GM12878 (cell line): Measurements from ENCODE around the gene SLC44A4. TPM values are rescaled to one million over a fixed set of nuclear protein-coding genes. Genes with fewer than 3 reads are reported as not detected.

Experiments used
- BRCA1 ChIP-seq: IDR thresholded peaks from 2 replicates; pipeline ENCODE4 v1.6.1; 2011; ENCODE audit warnings: low read depth, low read length, improper control_type of control experiment
- E2F8 ChIP-seq: fragments of 450-650 bp; IDR thresholded peaks from 2 replicates; pipeline ENCODE4 v1.6.1; 2018; ENCODE audit warnings: mild to moderate bottlenecking, low read depth, moderate library complexity; ENCODE audit not compliant: partially characterized antibody
- EGR1 ChIP-seq, 2 experiments: IDR thresholded peaks; 1 replicate in 1 of 2; 2 replicates in 1 of 2; pipeline ENCODE4 v1.6.1; 2011 to 2012; ENCODE audit warnings: low read depth in 2 of 2, low read length in 2 of 2, borderline replicate concordance in 1 of 2, mild to moderate bottlenecking in 1 of 2, moderate library complexity in 1 of 2
- EP300 ChIP-seq, 2 experiments: fragments of 150-350 bp in 1 of 2; IDR thresholded peaks; 2 replicates each; pipeline ENCODE4 v1.6.1; 2011 to 2012; ENCODE audit warnings: low read depth in 2 of 2, low read length in 2 of 2, borderline replicate concordance in 1 of 2, improper control_type of control experiment in 1 of 2, inconsistent platforms in 1 of 2; ENCODE audit not compliant: control insufficient read depth in 1 of 2
- JUNB ChIP-seq: IDR thresholded peaks from 2 replicates; pipeline ENCODE4 v1.6.1; 2016; ENCODE audit warnings: antibody characterized with exemption, mild to moderate bottlenecking
- JUND ChIP-seq: IDR thresholded peaks from 2 replicates; pipeline ENCODE4 v1.6.1; 2012; ENCODE audit warnings: low read depth, mild to moderate bottlenecking, low read length, improper control_type of control experiment, moderate library complexity
- MEF2A ChIP-seq: IDR thresholded peaks from 2 replicates; pipeline ENCODE4 v1.6.1; 2011; ENCODE audit warnings: low read depth, mild to moderate bottlenecking, low read length, moderate library complexity; ENCODE audit not compliant: insufficient read depth
- RAD21 ChIP-seq: IDR thresholded peaks from 2 replicates; pipeline ENCODE4 v1.6.1; 2011; ENCODE audit warnings: mild to moderate bottlenecking, low read depth, low read length, moderate library complexity; ENCODE audit not compliant: insufficient read depth
- SIN3A ChIP-seq: IDR thresholded peaks from 2 replicates; pipeline ENCODE4 v1.6.1; 2012; ENCODE audit warnings: low read depth, low read length, improper control_type of control experiment
- TAF1 ChIP-seq: IDR thresholded peaks from 2 replicates; pipeline ENCODE4 v1.6.1; 2011; ENCODE audit warnings: mild to moderate bottlenecking, low read depth, low read length, borderline replicate concordance
- TCF3 ChIP-seq: IDR thresholded peaks from 2 replicates; pipeline ENCODE4 v1.6.1; 2012; ENCODE audit warnings: low read depth, mild to moderate bottlenecking, low read length, borderline replicate concordance; ENCODE audit not compliant: insufficient read depth
- USF2 ChIP-seq: IDR thresholded peaks from 2 replicates; pipeline ENCODE4 v1.6.1; 2011; ENCODE audit warnings: low read depth, low read length, improper control_type of control experiment, borderline replicate concordance
- ZNF274 ChIP-seq: IDR thresholded peaks from one replicate; pipeline ENCODE4 v1.8.0; 2011; ENCODE audit not compliant: insufficient read length, insufficient read depth
- ZNF687 ChIP-seq: fragments of 450-650 bp; IDR thresholded peaks from 2 replicates; pipeline ENCODE4 v1.6.1; 2017; ENCODE audit warnings: mild to moderate bottlenecking, moderate library complexity
- polyA plus RNA-seq, 11 experiments: library from polyadenylated mRNA; depleted of rRNA in 4 of 11; unstranded in 6 of 11; stranded (reverse) in 5 of 11; fragments of >200 nt; fragmentation: Nextera tagmentation in 4 of 11; fragmentation: Illumina TruSeq in 1 of 11; extraction: Ambion mirVana in 4 of 11; extraction: Trizol in 1 of 11; gene quantifications; 1 replicate in 1 of 11; 2 replicates in 10 of 11; pipeline versions ENCODE4 v1.2.1 to v1.2.3, GENCODE V29; 2011 to 2016; ENCODE audit warnings: inconsistent platforms in 2 of 11, missing spikeins in 2 of 11, low read depth in 1 of 11
- total RNA-seq, 4 experiments: library from RNA; depleted of rRNA in 3 of 4; stranded (reverse); fragments of >200 nt in 3 of 4; fragmentation: Illumina TruSeq in 1 of 4; extraction: Trizol in 1 of 4; gene quantifications; 2 replicates each; pipeline versions ENCODE4 v1.2.1 to v1.2.3, GENCODE V29; 2013 to 2021
- TF ChIP-seq, protein P1 (sequence below): fragments of 450-650 bp; formaldehyde crosslinking; IDR thresholded peaks from 2 replicates; pipeline ENCODE4 v1.5.0; 2022; ENCODE audit warnings: mild to moderate bottlenecking, missing genetic modification characterization
- TF ChIP-seq, protein P2 (sequence below): fragments of 450-650 bp; conservative IDR thresholded peaks from 2 replicates; pipeline ENCODE4 v1.6.1; 2017; ENCODE audit warnings: mild to moderate bottlenecking, moderate library complexity

Gene SLC44A4
- total and polyA plus RNA-seq, 10 of the 15 experiments (the other 5 are each of a cell fraction or from before 2014, with no cell fraction given), result 0.04 to 0.24 (median 0.15) TPM; not detected in 3

DNA sequence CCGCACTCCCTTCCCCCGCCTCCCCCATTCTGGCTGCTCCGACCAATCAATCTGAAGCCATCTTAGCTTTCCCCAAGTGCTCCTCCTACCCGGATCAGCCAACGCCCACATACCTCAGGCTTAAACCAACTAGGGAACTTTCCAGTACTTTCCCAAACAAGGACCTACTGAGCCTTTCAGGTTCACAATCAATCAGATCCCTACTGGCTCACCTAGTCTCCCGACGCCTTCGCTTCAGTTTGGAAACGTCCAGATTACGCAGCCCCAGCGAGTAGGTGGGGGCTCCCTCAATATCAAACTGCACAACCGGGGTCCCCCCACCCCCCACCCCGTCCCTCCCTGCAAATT is 64.1 kb downstream of the SLC44A4 start (continued):
- no peak for TF ChIP-seq ZNF687
- TF ChIP-seq JUND, result no peak
- TF ChIP-seq MEF2A, result no peak
- no peak for TF ChIP-seq JUNB
- TF ChIP-seq USF2, result no peak
- TF ChIP-seq EP300 (IDR thresholded peaks at IDR 0.05; ENCODE audit: borderline replicate concordance in 1 of 2, control insufficient read depth in 1 of 2, low read depth in 2 of 2, low read length in 2 of 2), result no peak
- TF ChIP-seq BRCA1, result no peak
- TF ChIP-seq TAF1, result 0 out of 2 replicates have a peak, but pooled peaks have one; percentile 31
- TF ChIP-seq, protein P1, sequence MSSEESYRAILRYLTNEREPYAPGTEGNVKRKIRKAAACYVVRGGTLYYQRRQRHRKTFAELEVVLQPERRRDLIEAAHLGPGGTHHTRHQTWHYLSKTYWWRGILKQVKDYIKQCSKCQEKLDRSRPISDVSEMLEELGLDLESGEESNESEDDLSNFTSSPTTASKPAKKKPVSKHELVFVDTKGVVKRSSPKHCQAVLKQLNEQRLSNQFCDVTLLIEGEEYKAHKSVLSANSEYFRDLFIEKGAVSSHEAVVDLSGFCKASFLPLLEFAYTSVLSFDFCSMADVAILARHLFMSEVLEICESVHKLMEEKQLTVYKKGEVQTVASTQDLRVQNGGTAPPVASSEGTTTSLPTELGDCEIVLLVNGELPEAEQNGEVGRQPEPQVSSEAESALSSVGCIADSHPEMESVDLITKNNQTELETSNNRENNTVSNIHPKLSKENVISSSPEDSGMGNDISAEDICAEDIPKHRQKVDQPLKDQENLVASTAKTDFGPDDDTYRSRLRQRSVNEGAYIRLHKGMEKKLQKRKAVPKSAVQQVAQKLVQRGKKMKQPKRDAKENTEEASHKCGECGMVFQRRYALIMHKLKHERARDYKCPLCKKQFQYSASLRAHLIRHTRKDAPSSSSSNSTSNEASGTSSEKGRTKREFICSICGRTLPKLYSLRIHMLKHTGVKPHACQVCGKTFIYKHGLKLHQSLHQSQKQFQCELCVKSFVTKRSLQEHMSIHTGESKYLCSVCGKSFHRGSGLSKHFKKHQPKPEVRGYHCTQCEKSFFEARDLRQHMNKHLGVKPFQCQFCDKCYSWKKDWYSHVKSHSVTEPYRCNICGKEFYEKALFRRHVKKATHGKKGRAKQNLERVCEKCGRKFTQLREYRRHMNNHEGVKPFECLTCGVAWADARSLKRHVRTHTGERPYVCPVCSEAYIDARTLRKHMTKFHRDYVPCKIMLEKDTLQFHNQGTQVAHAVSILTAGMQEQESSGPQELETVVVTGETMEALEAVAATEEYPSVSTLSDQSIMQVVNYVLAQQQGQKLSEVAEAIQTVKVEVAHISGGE (CRISPR knock-in tag), result no peak
- no peak for TF ChIP-seq E2F8
- no peak for TF ChIP-seq SIN3A
- TF ChIP-seq TCF3, result no peak
- TF ChIP-seq RAD21, result no peak
- TF ChIP-seq, protein P2, sequence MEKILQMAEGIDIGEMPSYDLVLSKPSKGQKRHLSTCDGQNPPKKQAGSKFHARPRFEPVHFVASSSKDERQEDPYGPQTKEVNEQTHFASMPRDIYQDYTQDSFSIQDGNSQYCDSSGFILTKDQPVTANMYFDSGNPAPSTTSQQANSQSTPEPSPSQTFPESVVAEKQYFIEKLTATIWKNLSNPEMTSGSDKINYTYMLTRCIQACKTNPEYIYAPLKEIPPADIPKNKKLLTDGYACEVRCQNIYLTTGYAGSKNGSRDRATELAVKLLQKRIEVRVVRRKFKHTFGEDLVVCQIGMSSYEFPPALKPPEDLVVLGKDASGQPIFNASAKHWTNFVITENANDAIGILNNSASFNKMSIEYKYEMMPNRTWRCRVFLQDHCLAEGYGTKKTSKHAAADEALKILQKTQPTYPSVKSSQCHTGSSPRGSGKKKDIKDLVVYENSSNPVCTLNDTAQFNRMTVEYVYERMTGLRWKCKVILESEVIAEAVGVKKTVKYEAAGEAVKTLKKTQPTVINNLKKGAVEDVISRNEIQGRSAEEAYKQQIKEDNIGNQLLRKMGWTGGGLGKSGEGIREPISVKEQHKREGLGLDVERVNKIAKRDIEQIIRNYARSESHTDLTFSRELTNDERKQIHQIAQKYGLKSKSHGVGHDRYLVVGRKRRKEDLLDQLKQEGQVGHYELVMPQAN, result no peak
- TF ChIP-seq EGR1 (IDR thresholded peaks at IDR 0.05; ENCODE audit: borderline replicate concordance in 1 of 2, low read depth in 2 of 2, low read length in 2 of 2), result peak in 1 of 2 experiments; percentile 44; a peak in 1 of 3 replicates
- TF ChIP-seq ZNF274, result no peak
